Endothelial cell (in vitro differentiated cells): ENCODE data around the gene RUFY3. TPM values are rescaled to one million over a fixed set of nuclear protein-coding genes. Genes with fewer than 3 reads are reported as not detected.
"Not testable (repeated sequence)": the region's sequence is repeated elsewhere in the genome, so short reads cannot be mapped to it uniquely, and the experiment has no call there.

Experiments used
- DNase-seq: peaks from one replicate; pipeline ENCODE4 v3.0.0; 2021; ENCODE audit warnings: low spot score
- H3K27ac Mint-ChIP-seq: one replicate; pipeline ENCODE4 v1.8.0; 2021; ENCODE audit warnings: mixed read lengths, inconsistent platforms; ENCODE audit not compliant: unreplicated experiment
- H3K27me3 Mint-ChIP-seq: one replicate; pipeline ENCODE4 v1.8.0; 2021; ENCODE audit warnings: mild to moderate bottlenecking, moderate library complexity, mixed read lengths, inconsistent platforms; ENCODE audit not compliant: unreplicated experiment
- H3K36me3 Mint-ChIP-seq: one replicate; pipeline ENCODE4 v1.8.0; 2021; ENCODE audit warnings: mild to moderate bottlenecking, low read depth, mixed read lengths, inconsistent platforms; ENCODE audit not compliant: unreplicated experiment
- H3K4me1 Mint-ChIP-seq: one replicate; pipeline ENCODE4 v1.8.0; 2021; ENCODE audit warnings: mild to moderate bottlenecking, mixed read lengths, inconsistent platforms; ENCODE audit not compliant: unreplicated experiment
- H3K4me3 Mint-ChIP-seq: one replicate; pipeline ENCODE4 v1.8.0; 2021; ENCODE audit warnings: mild to moderate bottlenecking, mixed read lengths, inconsistent platforms; ENCODE audit not compliant: unreplicated experiment
- H3K9me3 Mint-ChIP-seq: one replicate; pipeline ENCODE4 v1.8.0; 2021; ENCODE audit warnings: mixed read lengths, inconsistent platforms; ENCODE audit not compliant: unreplicated experiment
- CTCF ChIP-seq: fragments of 200-600 bp; sonication (generic); IDR thresholded peaks from one replicate; pipeline ENCODE4 v1.5.0; 2021; ENCODE audit warnings: antibody characterized with exemption; ENCODE audit not compliant: unreplicated experiment
- total RNA-seq: library from RNA; stranded (reverse); fragmentation: NEBNext Ultra II Directional; extraction: Animal tissue kit (Norgen Biotek cat#: 25700); gene quantifications from one replicate; pipeline ENCODE4 v1.2.1, GENCODE V29; 2021; ENCODE audit not compliant: unreplicated experiment

Gene RUFY3
- total RNA-seq, 1 donor from 2014 or later, result 72.6 TPM

GRCh38 chr4:70718811-70719604 is 2.8 kb upstream of the RUFY3 start:
- H3K36me3 Mint-ChIP-seq, result no peaks in the 10 kb centered on the region
- no peaks in the 10 kb centered on the region for H3K9me3 Mint-ChIP-seq
- H3K27ac Mint-ChIP-seq, result peak overlapping the region; percentile 10
- no peak overlapping the region for H3K4me3 Mint-ChIP-seq
- no peaks in the 10 kb centered on the region for H3K27me3 Mint-ChIP-seq
- no peak for TF ChIP-seq CTCF
- DNase-seq, result no peak
- H3K4me1 Mint-ChIP-seq, result peaks cover 13% of the 10 kb centered on the region

GRCh38 chr4:70722199-70722791 is 531 bp downstream of the RUFY3 start:
- no peak for TF ChIP-seq CTCF
- H3K36me3 Mint-ChIP-seq, result no peaks in the 10 kb centered on the region
- H3K27ac Mint-ChIP-seq, result no peak overlapping the region
- no peaks in the 10 kb centered on the region for H3K9me3 Mint-ChIP-seq
- H3K4me1 Mint-ChIP-seq, result peaks cover 13% of the 10 kb centered on the region
- no peak for DNase-seq
- no peaks in the 10 kb centered on the region for H3K27me3 Mint-ChIP-seq
- peak overlapping the region; percentile 25 for H3K4me3 Mint-ChIP-seq

GRCh38 chr4:70724463-70724862 is 2.7 kb downstream of the RUFY3 start:
- TF ChIP-seq CTCF, result no peak
- Mint-ChIP-seq H3K27ac (no peak overlapping the region), H3K4me3 (no peak overlapping the region), H3K36me3 (no peaks in the 10 kb centered on the region), H3K4me1 (peaks cover 13% of the 10 kb centered on the region), H3K9me3 (no peaks in the 10 kb centered on the region), H3K27me3 (no peaks in the 10 kb centered on the region)
- DNase-seq, result no peak

- Mint-ChIP-seq H3K9me3 (no peaks in the 10 kb centered on the region), H3K4me3 (no peak overlapping the region), H3K27ac (no peak overlapping the region), H3K27me3 (no peaks in the 10 kb centered on the region), H3K36me3 (no peaks in the 10 kb centered on the region), H3K4me1 (peaks cover 13% of the 10 kb centered on the region)
- no peak for TF ChIP-seq CTCF
- no peak for DNase-seq
Measured at GRCh38 chr4:70725633-70726032, 3.9 kb downstream of the RUFY3 start.

GRCh38 chr4:70726515-70726914 is 4.8 kb downstream of the RUFY3 start:
- not testable (repeated sequence) for DNase-seq, H3K9me3 Mint-ChIP-seq, H3K27ac Mint-ChIP-seq, H3K27me3 Mint-ChIP-seq, H3K36me3 Mint-ChIP-seq, H3K4me3 Mint-ChIP-seq
- H3K4me1 Mint-ChIP-seq, result peaks cover 12% of the 10 kb centered on the region
